BJ (cell line): ENCODE data around the gene TAF4. TPM values are rescaled to one million over a fixed set of nuclear protein-coding genes. Genes with fewer than 3 reads are reported as not detected.

Source experiments
- CTCF ChIA-PET: fragments of 350-600 bp; formaldehyde crosslinking; extraction: SDS; loops from one replicate; lab custom pipeline; 2021; ENCODE audit warnings: antibody characterized with exemption, inconsistent platforms; lab: Yijun Ruan, JAX
- POLR2A ChIA-PET: fragments of 300-600 bp; sonication (Branson Sonifier 250); formaldehyde crosslinking; extraction: SDS; loops from one replicate; lab custom pipeline; 2021; ENCODE audit warnings: antibody characterized with exemption; lab: Charles Lee
- DNase-seq: peaks from one replicate; pipeline ENCODE4 v3.0.0-alpha.2; 2011; ENCODE audit warnings: low read depth
- H3K27me3 ChIP-seq: 2 replicates; pipeline ENCODE4 v1.6.0; 2011; ENCODE audit warnings: low read length; ENCODE audit not compliant: control insufficient read depth, insufficient read depth
- H3K36me3 ChIP-seq: 2 replicates; pipeline ENCODE4 v1.5.1; 2011; ENCODE audit warnings: low read length; ENCODE audit not compliant: control insufficient read depth, insufficient read depth
- H3K4me3 ChIP-seq: 2 replicates; pipeline ENCODE4 v1.5.1; 2011; ENCODE audit warnings: low read depth, mild to moderate bottlenecking, control low read depth, low read length
- polyA plus RNA-seq: library from polyadenylated mRNA; depleted of rRNA; stranded (reverse); fragments of >200 nt; gene quantifications from 2 replicates; pipeline ENCODE4 v1.2.3, GENCODE V29; 2011
- TF ChIP-seq, protein P1 (sequence below): IDR thresholded peaks from 2 replicates; pipeline ENCODE4 v1.5.1; 2011; ENCODE audit warnings: low read depth, mild to moderate bottlenecking, control low read depth, inconsistent platforms, low read length, moderate library complexity; ENCODE audit not compliant: insufficient read depth

The TAF4 gene
- polyA plus RNA-seq, 1 experiment, result 1.2 TPM

DNA sequence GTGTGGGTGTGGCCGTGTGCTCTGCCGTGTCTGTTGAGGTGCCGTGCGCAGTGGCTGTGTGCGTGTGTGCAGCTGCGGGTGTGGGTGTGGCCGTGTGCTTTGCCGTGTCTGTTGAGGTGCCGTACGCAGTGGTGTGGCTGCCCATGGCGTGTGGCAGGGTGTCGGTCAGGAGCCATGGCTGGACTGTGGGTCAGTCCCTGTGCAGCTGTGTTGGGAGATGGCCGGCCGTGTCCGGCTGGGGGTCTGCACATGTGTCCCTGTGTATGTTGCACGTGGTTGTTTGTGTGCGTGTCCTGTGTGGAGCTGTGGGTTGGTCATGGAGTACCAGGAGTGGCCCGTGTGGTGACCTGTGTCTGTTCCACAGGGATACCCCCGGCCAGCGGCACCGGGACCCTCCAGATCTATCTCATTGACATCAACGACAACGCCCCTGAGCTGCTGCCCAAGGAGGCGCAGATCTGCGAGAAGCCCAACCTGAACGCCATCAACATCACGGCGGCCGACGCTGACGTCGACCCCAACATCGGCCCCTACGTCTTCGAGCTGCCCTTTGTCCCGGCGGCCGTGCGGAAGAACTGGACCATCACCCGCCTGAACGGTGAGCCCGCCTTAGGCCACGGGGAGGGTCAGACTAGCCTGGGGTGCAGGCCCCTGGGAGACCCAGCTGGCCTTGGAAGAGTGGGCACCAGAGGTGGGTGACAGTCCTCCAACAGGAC, 137.7 kb downstream of the TAF4 start:
- ChIA-PET POLR2A (no interaction called here), CTCF (no interaction called here)
- no peaks in the 10 kb centered on the region for H3K27me3 ChIP-seq
- no peaks in the 10 kb centered on the region for H3K36me3 ChIP-seq
- TF ChIP-seq, protein P1, sequence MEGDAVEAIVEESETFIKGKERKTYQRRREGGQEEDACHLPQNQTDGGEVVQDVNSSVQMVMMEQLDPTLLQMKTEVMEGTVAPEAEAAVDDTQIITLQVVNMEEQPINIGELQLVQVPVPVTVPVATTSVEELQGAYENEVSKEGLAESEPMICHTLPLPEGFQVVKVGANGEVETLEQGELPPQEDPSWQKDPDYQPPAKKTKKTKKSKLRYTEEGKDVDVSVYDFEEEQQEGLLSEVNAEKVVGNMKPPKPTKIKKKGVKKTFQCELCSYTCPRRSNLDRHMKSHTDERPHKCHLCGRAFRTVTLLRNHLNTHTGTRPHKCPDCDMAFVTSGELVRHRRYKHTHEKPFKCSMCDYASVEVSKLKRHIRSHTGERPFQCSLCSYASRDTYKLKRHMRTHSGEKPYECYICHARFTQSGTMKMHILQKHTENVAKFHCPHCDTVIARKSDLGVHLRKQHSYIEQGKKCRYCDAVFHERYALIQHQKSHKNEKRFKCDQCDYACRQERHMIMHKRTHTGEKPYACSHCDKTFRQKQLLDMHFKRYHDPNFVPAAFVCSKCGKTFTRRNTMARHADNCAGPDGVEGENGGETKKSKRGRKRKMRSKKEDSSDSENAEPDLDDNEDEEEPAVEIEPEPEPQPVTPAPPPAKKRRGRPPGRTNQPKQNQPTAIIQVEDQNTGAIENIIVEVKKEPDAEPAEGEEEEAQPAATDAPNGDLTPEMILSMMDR, result no peak
- DNase-seq, result no peak
- H3K4me3 ChIP-seq, result no peak overlapping the region

DNA sequence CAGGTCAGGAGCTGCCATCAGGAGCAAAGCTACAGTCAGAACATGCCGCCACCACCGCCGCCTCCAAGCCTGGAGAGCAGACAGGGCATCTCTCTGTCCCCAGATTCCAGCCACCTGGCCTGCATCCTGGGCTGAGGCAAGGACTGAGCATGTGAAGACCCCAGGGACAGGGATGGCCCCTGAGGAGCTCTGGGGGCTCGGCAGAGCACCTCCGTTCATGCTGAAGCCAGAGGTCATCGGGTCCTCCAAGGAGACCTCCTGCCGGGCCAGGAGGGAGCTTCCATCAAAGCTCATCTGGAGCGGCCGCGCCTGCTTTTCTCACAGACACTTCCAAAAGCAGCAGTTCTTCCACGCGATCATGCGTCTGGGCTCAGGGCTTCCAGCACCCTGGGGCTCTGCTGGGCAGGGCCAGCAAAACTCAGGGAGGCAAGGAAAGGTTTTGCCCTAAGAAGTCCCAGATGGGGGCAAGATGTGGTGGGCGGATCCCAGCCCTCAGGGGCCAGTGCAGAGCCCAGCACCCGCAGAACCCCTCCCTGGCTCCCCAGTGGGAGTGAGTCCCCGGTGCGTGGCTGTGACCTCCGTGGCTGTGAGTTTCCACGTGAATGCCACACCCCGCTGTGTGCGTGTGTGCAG, 138.4 kb downstream of the TAF4 start:
- Histone ChIP-seq H3K36me3 (no peaks in the 10 kb centered on the region), H3K4me3 (no peak overlapping the region), H3K27me3 (no peaks in the 10 kb centered on the region)
- DNase-seq, result no peak
- TF ChIP-seq, protein P1, result no peak
- ChIA-PET CTCF (no interaction called here), POLR2A (no interaction called here)

DNA sequence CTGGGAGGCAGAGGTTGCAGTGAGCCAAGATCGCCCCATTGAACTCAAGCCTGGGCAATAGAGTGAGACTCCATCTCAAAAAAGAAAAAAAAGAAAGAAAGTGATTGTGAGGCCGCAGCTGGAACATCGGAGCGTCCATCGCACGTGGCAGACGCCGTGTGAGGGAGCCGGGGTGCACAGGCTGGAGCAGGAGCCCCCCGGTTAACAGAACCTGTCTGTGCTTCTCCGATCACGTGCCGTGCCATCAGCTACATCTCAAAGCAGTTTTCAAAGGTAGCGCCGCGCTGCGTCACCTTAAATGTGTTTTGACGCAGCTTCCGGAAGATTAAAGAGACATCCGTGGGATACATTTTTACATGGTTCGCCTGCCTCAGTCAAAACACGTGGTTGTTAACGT, 138.9 kb downstream of the TAF4 start:
- ChIA-PET CTCF (no interaction called here), POLR2A (no interaction called here)
- no peak overlapping the region for H3K4me3 ChIP-seq
- no peak for DNase-seq
- TF ChIP-seq, protein P1, result no peak
- no peaks in the 10 kb centered on the region for H3K27me3 ChIP-seq
- no peaks in the 10 kb centered on the region for H3K36me3 ChIP-seq

DNA sequence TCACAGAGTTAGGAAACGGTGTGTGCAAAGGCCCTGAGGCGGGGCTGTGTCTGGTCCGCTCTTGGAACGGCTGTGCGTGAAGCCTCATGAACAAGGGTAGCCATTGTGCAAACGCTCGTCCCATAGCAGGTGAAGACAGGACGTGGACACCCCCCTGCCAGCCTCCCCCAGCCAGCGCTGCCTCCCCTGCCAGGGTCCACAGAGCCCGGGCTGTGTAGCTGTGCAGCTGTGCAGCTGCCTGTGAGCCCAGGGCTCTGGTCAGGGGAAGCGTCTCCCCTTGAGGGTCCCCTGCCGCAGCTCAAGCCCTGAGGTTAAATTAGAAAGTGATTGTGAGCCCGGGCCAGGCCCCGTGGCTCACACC, 139.4 kb downstream of the TAF4 start:
- TF ChIP-seq, protein P1, result no peak
- no peak for DNase-seq
- ChIA-PET POLR2A (no interaction called here), CTCF (interaction anchor here (0.6 kb wide), 1 partner anchor 265 kb away, joined by 4 read pairs; no protein-coding TSS in a partner anchor)
- Histone ChIP-seq H3K27me3 (no peaks in the 10 kb centered on the region), H3K4me3 (no peak overlapping the region), H3K36me3 (no peaks in the 10 kb centered on the region)

DNA sequence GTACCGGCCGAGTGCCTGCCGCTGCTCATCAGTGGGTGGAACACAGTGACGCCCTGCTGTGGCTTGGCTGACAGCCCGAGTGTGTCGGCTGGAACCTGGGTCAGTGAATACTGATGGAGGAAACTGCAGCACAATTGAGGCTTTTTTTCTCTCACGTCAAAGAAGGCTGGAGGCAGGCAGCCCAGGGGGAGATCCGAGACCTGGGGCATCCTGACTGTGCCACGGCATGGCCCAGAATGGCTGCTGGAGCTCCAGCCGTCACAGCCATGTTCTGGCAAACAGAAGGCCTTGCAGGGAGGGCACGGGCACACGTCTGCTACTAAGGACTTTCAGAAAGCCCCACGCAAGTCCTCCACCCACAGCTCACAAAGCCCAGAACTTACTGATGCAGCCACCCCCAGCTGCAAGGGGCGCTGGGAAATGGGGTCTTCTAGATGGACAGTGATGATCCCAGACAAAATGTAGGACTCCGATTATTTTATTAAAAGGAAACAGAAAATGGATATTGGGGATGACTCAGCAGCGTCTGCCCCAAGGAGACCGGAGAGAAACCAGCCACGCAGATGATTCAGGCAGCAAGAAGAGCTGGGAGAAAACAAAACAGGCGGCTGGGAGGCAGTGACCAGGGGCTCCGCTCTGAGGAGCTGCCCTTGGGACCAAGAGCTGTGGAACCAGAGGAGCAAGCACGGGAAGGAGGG, 140.0 kb downstream of the TAF4 start:
- H3K36me3 ChIP-seq, result no peaks in the 10 kb centered on the region
- no peaks in the 10 kb centered on the region for H3K27me3 ChIP-seq
- ChIA-PET POLR2A (no interaction called here), CTCF (interaction anchor here (0.6 kb wide), 1 partner anchor 265 kb away, joined by 4 read pairs; no protein-coding TSS in a partner anchor)
- TF ChIP-seq, protein P1, result no peak
- no peak for DNase-seq
- no peak overlapping the region for H3K4me3 ChIP-seq
